Uterus (tissue), 2 donors: ENCODE measurements around the gene CCSER2.

Experiments
- POLR2A ChIP-seq, 2 donors: fragments of 450-650 bp; IDR thresholded peaks; one replicate each; pipeline ENCODE4 v1.6.1; 2016; ENCODE audit warnings: antibody characterized with exemption in 2 of 2, mild to moderate bottlenecking in 1 of 2, moderate library complexity in 1 of 2
- TF ChIP-seq, protein P1 (sequence below), 4 experiments: fragments of 200-600 bp in 2 of 4; fragments of 450-650 bp in 2 of 4; sonication (generic) in 2 of 4; IDR thresholded peaks; one replicate each; pipeline ENCODE4 v1.5.1; 2016 to 2019; ENCODE audit warnings: antibody characterized with exemption in 4 of 4, mild to moderate bottlenecking in 2 of 4, moderate library complexity in 1 of 4

- TF ChIP-seq, protein P1, sequence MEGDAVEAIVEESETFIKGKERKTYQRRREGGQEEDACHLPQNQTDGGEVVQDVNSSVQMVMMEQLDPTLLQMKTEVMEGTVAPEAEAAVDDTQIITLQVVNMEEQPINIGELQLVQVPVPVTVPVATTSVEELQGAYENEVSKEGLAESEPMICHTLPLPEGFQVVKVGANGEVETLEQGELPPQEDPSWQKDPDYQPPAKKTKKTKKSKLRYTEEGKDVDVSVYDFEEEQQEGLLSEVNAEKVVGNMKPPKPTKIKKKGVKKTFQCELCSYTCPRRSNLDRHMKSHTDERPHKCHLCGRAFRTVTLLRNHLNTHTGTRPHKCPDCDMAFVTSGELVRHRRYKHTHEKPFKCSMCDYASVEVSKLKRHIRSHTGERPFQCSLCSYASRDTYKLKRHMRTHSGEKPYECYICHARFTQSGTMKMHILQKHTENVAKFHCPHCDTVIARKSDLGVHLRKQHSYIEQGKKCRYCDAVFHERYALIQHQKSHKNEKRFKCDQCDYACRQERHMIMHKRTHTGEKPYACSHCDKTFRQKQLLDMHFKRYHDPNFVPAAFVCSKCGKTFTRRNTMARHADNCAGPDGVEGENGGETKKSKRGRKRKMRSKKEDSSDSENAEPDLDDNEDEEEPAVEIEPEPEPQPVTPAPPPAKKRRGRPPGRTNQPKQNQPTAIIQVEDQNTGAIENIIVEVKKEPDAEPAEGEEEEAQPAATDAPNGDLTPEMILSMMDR (IDR thresholded peaks at IDR 0.05), result no peak
- TF ChIP-seq POLR2A (IDR thresholded peaks at IDR 0.05), result no peak
Measured at GRCh38 chr10:84355106-84355505, 26.7 kb downstream of the CCSER2 start.
